GM13976 (cell line): ENCODE data around the gene NFIA.

Experiments
- DNase-seq: peaks from one replicate; pipeline ENCODE4 v3.0.0; 2012; ENCODE audit warnings: low spot score
- in situ Hi-C: fragments of 300-500 bp; cut with MboI; formaldehyde crosslinking; loops from one replicate; pipeline ENCODE4 v1.12.0; 2022; ENCODE audit warnings: low sequenced_read_pairs, mixed read lengths, inconsistent platforms; ENCODE audit not compliant: unreplicated experiment
- TF ChIP-seq, protein P1 (sequence below): IDR thresholded peaks from 2 replicates; pipeline ENCODE4 v1.5.1; 2012; ENCODE audit warnings: borderline replicate concordance, mild to moderate bottlenecking; ENCODE audit not compliant: insufficient read depth; ENCODE audit errors: extremely low read depth, missing control alignments, control extremely low read depth

NFIA gene

DNA sequence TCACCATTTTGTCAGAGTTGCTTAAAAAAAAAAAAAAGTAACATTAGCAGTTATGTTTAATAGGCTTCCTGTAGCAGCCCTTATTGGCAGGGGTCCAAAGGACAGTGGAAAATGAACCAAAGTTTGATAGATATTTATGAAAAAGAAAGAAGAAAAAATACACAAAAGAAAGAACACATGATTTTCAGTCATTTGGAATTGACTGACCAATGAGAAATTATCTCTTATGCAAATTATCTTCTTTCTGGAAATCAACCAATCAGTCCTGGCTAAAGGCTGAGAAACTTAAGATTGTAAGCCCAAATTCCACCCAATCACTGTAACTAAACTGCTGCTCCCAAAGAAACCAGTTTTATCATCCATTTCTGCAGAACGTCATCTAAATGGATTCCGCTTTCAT is 360.2 kb downstream of the NFIA start:
- no peak for DNase-seq
- in situ Hi-C loops = no loop called here
- TF ChIP-seq, protein P1, sequence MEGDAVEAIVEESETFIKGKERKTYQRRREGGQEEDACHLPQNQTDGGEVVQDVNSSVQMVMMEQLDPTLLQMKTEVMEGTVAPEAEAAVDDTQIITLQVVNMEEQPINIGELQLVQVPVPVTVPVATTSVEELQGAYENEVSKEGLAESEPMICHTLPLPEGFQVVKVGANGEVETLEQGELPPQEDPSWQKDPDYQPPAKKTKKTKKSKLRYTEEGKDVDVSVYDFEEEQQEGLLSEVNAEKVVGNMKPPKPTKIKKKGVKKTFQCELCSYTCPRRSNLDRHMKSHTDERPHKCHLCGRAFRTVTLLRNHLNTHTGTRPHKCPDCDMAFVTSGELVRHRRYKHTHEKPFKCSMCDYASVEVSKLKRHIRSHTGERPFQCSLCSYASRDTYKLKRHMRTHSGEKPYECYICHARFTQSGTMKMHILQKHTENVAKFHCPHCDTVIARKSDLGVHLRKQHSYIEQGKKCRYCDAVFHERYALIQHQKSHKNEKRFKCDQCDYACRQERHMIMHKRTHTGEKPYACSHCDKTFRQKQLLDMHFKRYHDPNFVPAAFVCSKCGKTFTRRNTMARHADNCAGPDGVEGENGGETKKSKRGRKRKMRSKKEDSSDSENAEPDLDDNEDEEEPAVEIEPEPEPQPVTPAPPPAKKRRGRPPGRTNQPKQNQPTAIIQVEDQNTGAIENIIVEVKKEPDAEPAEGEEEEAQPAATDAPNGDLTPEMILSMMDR = no peak

DNA sequence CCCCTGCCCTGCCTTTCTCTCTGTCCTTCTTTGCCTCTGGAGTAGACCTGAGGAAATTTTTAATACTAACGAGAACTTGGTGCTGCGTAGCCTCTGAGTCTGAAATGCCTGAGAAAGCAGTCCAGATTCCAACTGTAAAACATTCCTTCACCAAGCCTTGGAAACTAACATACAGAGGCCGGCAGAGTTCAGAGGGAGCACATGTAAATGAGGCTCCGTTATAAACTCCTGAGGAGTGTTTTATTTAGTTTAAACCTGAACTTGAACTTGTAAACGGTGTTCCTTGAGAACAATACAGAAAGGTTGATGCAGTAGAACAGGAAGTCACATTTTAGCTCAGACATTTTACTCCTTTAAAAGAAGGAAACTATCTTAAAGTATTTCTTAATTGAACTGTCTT is 361.9 kb downstream of the NFIA start:
- DNase-seq = no peak

DNA sequence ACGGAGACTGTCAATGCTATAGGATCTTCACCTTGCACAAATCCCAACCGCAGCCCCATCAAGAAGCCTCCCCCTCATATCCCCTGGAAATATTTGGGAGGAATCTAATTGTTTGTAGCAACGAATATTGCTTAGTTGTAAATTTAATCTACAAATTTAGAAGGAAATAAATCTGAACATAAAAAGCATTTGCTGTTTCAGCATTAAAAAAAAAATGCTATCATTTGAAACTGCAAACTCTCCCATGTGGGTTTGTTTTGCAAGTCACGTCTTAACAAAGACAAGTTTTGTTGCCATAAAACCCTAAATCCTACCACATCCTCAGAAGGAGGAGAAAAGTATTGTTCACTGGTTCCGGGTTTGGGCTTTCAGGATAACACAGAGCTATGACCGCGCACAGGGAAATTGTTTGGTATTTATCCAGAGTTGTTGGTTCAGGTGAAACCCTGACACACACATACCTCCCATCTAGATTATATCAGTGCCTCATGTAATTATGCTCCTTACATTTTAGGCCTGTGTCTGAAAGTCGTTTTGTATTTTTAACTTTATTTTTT is 363.0 kb downstream of the NFIA start:
- TF ChIP-seq, protein P1 = no peak
- in situ Hi-C loops = no loop called here

More for the DNA sequence above, 361.9 kb downstream of the NFIA start:
- in situ Hi-C loops = no loop called here
- TF ChIP-seq, protein P1 = no peak

DNA sequence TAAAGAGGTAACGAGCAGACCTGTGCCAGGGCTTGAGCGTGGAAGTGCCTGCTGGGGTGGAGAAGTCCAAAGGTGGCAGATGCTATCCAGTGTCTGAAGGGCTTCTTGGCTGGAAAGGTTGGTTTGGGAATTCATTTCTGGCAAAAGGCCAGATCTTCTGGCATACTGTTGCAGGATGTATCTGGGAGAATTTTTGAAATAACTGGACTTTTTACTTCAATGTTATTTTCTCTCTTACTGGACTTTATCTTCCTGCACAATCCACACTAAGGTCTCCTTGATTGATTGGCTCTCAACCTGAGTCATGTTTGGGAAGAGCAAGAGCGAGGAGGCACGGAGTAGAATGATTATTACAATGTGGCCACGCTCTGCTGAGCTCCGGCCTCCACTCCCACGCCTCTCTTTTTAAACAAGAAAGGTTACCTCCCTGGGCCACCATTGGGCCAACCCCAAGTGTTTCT is 364.2 kb downstream of the NFIA start:
- in situ Hi-C loops = no loop called here
- TF ChIP-seq, protein P1 = no peak
- no peak for DNase-seq

More for the DNA sequence above, 363.0 kb downstream of the NFIA start:
- DNase-seq = no peak

DNA sequence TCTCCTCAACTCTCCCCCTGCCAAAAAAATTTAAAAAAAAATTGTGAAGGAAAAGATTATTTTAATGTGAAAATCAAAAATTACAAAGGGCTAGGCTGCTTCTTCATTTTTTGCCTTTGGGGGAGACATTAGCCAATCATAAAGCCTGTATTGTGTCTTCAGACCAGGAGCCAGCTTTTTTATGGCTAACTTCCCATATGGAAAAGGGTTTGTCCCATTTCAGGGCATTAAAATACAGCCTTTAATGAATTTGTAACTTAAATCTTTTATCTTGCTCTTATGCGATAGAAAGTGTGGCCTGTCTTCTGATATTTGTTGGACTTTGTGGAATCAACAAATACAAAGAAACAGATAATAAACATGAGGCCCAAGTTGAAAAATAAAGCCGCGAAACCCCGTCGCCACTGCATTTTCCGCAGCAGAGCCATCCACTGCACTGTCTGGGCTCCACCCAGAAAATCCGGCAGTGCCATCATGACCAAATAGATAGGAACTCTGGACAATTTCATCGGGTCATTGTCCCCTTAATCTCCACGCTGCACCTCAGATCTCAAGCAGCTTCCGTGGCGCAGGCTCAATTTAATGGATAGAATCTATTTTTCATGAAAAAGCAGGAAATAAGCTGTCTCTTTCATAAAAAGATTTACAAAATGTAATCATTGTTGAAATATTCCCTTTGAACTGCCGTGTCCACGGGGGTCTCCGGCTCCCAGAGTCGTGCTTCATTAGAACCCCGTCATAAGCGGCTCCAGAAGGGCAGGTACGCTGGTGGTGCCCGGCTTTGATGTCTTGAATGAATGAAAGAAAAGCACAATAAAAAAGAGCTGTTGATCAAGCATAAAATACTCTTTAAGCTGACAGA is 365.0 kb downstream of the NFIA start:
- TF ChIP-seq, protein P1 = no peak
- DNase-seq = no peak
- in situ Hi-C loops = no loop called here

DNA sequence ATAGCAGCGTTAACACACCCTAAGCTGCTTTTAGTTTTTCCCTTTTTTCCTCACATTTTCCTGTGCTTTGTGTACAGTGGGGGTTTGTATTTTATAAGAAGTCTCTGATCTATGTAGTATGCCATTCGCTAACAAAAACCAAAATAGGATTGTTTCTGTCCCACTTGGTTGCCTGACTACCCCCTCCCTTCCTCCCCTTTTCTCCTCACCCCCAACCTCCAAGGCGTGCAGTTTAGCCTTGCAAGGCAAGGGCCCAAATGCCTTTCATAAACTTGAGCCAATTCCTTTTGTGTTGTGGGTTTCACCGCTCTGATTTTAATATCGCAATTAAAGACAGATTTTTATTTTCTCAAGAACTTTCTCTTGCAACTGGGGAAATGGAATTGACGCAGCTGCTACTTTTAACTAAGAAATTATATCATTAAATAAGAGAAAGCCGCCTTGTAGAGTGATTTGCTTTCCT is 365.6 kb downstream of the NFIA start:
- TF ChIP-seq, protein P1 = no peak
- in situ Hi-C loops = no loop called here
- DNase-seq = no peak
